Ascending aorta (tissue), 2 donors: ENCODE results near the gene ENOX1. TPM values are rescaled to one million over a fixed set of nuclear protein-coding genes. Genes with fewer than 3 reads are reported as not detected.

Source experiments
- DNase-seq, 2 donors: peaks; one replicate each; pipeline ENCODE4 v3.0.0-alpha.2; 2019; ENCODE audit warnings: low spot score in 2 of 2
- H3K27ac ChIP-seq, 2 donors: fragments of 200-600 bp; sonication (generic); one replicate each; pipeline ENCODE4 v1.5.1; 2016 to 2017; ENCODE audit warnings: mild to moderate bottlenecking in 1 of 2
- H3K27me3 ChIP-seq: fragments of 200-600 bp; sonication (generic); one replicate; pipeline ENCODE4 v1.5.1; 2017
- H3K36me3 ChIP-seq, 2 donors: fragments of 200-600 bp; sonication (generic); one replicate each; pipeline ENCODE4 v1.5.1; 2016
- H3K4me1 ChIP-seq, 2 donors: fragments of 200-600 bp; sonication (generic); one replicate each; pipeline ENCODE4 v1.5.1; 2016 to 2017; ENCODE audit warnings: mild to moderate bottlenecking in 1 of 2
- H3K4me3 ChIP-seq, 2 donors: fragments of 200-600 bp; sonication (generic); one replicate each; pipeline ENCODE4 v1.5.1; 2016 to 2017; ENCODE audit warnings: mild to moderate bottlenecking in 1 of 2
- H3K9me3 ChIP-seq, 2 donors: fragments of 200-600 bp; sonication (generic); one replicate each; pipeline ENCODE4 v1.5.1; 2016
- CTCF ChIP-seq, 3 experiments: fragments of 200-600 bp in 2 of 3; fragments of 450-650 bp in 1 of 3; sonication (generic) in 2 of 3; IDR thresholded peaks; one replicate each; pipeline ENCODE4 v1.5.1; 2016 to 2019; ENCODE audit warnings: antibody characterized with exemption in 3 of 3, mild to moderate bottlenecking in 1 of 3, moderate library complexity in 1 of 3
- intact Hi-C: fragments of 100-400 bp; cut with DNase I; formaldehyde crosslinking; loops from one replicate; pipeline ENCODE4 v1.15.1; 2023
- total RNA-seq: library from RNA; depleted of rRNA; stranded (reverse); fragments of >200 nt; gene quantifications from one replicate; pipeline ENCODE4 v1.1.0, GENCODE V29; 2016

The ENOX1 gene
- total RNA-seq, 1 donor from 2014 or later: 0.21 TPM

GRCh38 chr13:43653395-43653794, 133.4 kb downstream of the ENOX1 start:
- Histone ChIP-seq H3K27me3 (no peaks in the 10 kb centered on the region), H3K36me3 (no peaks in the 10 kb centered on the region), H3K4me1 (no peaks in the 10 kb centered on the region), H3K27ac (no peak overlapping the region), H3K4me3 (no peak overlapping the region), H3K9me3 (no peaks in the 10 kb centered on the region)
- intact Hi-C loops: no loop called here
- DNase-seq: no peak
- no peak for TF ChIP-seq CTCF (IDR thresholded peaks at IDR 0.05)

GRCh38 chr13:43652760-43653159, 134.0 kb downstream of the ENOX1 start:
- no peak for TF ChIP-seq CTCF (IDR thresholded peaks at IDR 0.05)
- intact Hi-C loops: no loop called here
- DNase-seq: no peak
- no peaks in the 10 kb centered on the region for H3K4me1 ChIP-seq
- no peaks in the 10 kb centered on the region for H3K9me3 ChIP-seq
- H3K4me3 ChIP-seq: no peak overlapping the region
- H3K27ac ChIP-seq: no peak overlapping the region
- no peaks in the 10 kb centered on the region for H3K27me3 ChIP-seq
- H3K36me3 ChIP-seq: no peaks in the 10 kb centered on the region

- Histone ChIP-seq H3K4me1 (no peaks in the 10 kb centered on the region), H3K27me3 (no peaks in the 10 kb centered on the region), H3K4me3 (no peak overlapping the region), H3K9me3 (no peaks in the 10 kb centered on the region), H3K27ac (no peak overlapping the region), H3K36me3 (no peaks in the 10 kb centered on the region)
- no peak for TF ChIP-seq CTCF (IDR thresholded peaks at IDR 0.05)
- no peak for DNase-seq
- intact Hi-C loops: no loop called here
Observed at GRCh38 chr13:43650882-43651281, 135.9 kb downstream of the ENOX1 start.

DNA sequence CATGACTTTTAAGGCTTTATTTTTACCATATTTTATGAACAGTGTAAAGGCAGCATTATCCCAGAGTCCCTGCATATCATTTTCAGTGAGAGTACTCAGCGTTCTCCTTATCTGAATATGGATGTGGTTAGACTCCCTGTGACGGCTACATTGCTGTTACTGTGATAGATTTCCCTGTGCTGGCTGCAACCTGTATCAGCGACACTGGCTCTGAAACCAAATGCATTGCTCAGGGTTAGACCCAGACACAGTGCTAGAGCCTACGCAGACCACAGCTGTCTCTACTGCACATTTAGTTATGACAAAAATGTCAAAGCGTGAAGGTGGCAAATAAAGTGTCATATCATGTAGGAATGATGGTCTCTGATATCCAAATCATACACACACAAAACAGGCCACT, 138.0 kb downstream of the ENOX1 start:
- no peak for TF ChIP-seq CTCF (IDR thresholded peaks at IDR 0.05)
- no peak for DNase-seq

GRCh38 chr13:43647471-43647870, 139.3 kb downstream of the ENOX1 start:
- TF ChIP-seq CTCF (IDR thresholded peaks at IDR 0.05): no peak
- H3K27me3 ChIP-seq: no peaks in the 10 kb centered on the region
- H3K9me3 ChIP-seq: no peaks in the 10 kb centered on the region
- DNase-seq: no peak
- no peaks in the 10 kb centered on the region for H3K36me3 ChIP-seq
- H3K27ac ChIP-seq: no peak overlapping the region
- no peak overlapping the region for H3K4me3 ChIP-seq
- intact Hi-C loops: no loop called here
- H3K4me1 ChIP-seq: no peaks in the 10 kb centered on the region

More for the DNA sequence above, 138.0 kb downstream of the ENOX1 start:
- no peak overlapping the region for H3K27ac ChIP-seq
- H3K36me3 ChIP-seq: no peaks in the 10 kb centered on the region
- intact Hi-C loops: no loop called here
- no peaks in the 10 kb centered on the region for H3K9me3 ChIP-seq
- no peaks in the 10 kb centered on the region for H3K4me1 ChIP-seq
- H3K27me3 ChIP-seq: no peaks in the 10 kb centered on the region
- no peak overlapping the region for H3K4me3 ChIP-seq

- no peaks in the 10 kb centered on the region for H3K36me3 ChIP-seq
- no peak for TF ChIP-seq CTCF (IDR thresholded peaks at IDR 0.05)
- intact Hi-C loops: no loop called here
Observed at GRCh38 chr13:43640476-43640875, 146.3 kb downstream of the ENOX1 start.

More at GRCh38 chr13:43640476-43640875, 146.3 kb downstream of the ENOX1 start:
- no peaks in the 10 kb centered on the region for H3K9me3 ChIP-seq
- no peak for DNase-seq
- no peak overlapping the region for H3K27ac ChIP-seq
- no peaks in the 10 kb centered on the region for H3K27me3 ChIP-seq
- H3K4me1 ChIP-seq: no peaks in the 10 kb centered on the region
- no peak overlapping the region for H3K4me3 ChIP-seq
